Neutrophil (primary cell): ENCODE measurements around the gene PDILT.
"Not testable (repeated sequence)": the region's sequence is repeated elsewhere in the genome, so short reads cannot be mapped to it uniquely, and the experiment has no call there.

Experiments used
- H3K27ac ChIP-seq: fragments of 200-600 bp; sonication (generic); 2 replicates; pipeline ENCODE4 v1.5.1; 2016; ENCODE audit warnings: mild to moderate bottlenecking, moderate library complexity
- H3K27me3 ChIP-seq: fragments of 200-600 bp; sonication (generic); 2 replicates; pipeline ENCODE4 v1.6.0; 2016; ENCODE audit warnings: mild to moderate bottlenecking
- H3K36me3 ChIP-seq: fragments of 200-600 bp; sonication (generic); 2 replicates; pipeline ENCODE4 v1.5.1; 2017
- H3K4me1 ChIP-seq, 2 experiments: fragments of 200-600 bp in 1 of 2; sonication (generic) in 1 of 2; 1 replicate in 1 of 2; 2 replicates in 1 of 2; pipeline versions ENCODE4 v1.5.1 to v1.6.1; 2013 to 2016; ENCODE audit warnings: low read depth in 1 of 2, low read length in 1 of 2, mild to moderate bottlenecking in 1 of 2, moderate library complexity in 1 of 2; ENCODE audit not compliant: control insufficient read depth in 1 of 2, insufficient read depth in 1 of 2
- H3K4me3 ChIP-seq, 2 experiments: fragments of 200-600 bp in 1 of 2; sonication (generic) in 1 of 2; 1 replicate in 1 of 2; 2 replicates in 1 of 2; pipeline ENCODE4 v1.5.1; 2013 to 2016; ENCODE audit warnings: low read depth in 1 of 2, low read length in 1 of 2, mild to moderate bottlenecking in 1 of 2, moderate library complexity in 1 of 2
- H3K9me3 ChIP-seq: fragments of 200-600 bp; sonication (generic); 2 replicates; pipeline ENCODE4 v1.5.1; 2016
- CTCF ChIP-seq: fragments of 200-600 bp; sonication (generic); IDR thresholded peaks from 2 replicates; pipeline ENCODE4 v1.5.1; 2016; ENCODE audit warnings: antibody characterized with exemption

Gene PDILT

GRCh38 chr16:20430948-20431347, 26.4 kb upstream of the PDILT start:
- H3K9me3 ChIP-seq = no peaks in the 10 kb centered on the region
- TF ChIP-seq CTCF = no peak
- H3K36me3 ChIP-seq = no peaks in the 10 kb centered on the region
- no peaks in the 10 kb centered on the region for H3K4me1 ChIP-seq
- no peak overlapping the region for H3K27ac ChIP-seq
- H3K4me3 ChIP-seq = no peak overlapping the region
- no peaks in the 10 kb centered on the region for H3K27me3 ChIP-seq

GRCh38 chr16:20430480-20430879, 25.9 kb upstream of the PDILT start:
- H3K4me1 ChIP-seq, H3K36me3 ChIP-seq, H3K27ac ChIP-seq, H3K4me3 ChIP-seq, H3K9me3 ChIP-seq, H3K27me3 ChIP-seq: not testable (repeated sequence)

GRCh38 chr16:20429499-20429898, 25.0 kb upstream of the PDILT start:
- H3K4me1 ChIP-seq, H3K9me3 ChIP-seq, H3K27ac ChIP-seq, H3K27me3 ChIP-seq, H3K36me3 ChIP-seq, H3K4me3 ChIP-seq: not testable (repeated sequence)

GRCh38 chr16:20427401-20427797, 22.9 kb upstream of the PDILT start:
- not testable (repeated sequence) for H3K27me3 ChIP-seq, H3K4me3 ChIP-seq, H3K27ac ChIP-seq, H3K4me1 ChIP-seq, H3K9me3 ChIP-seq, H3K36me3 ChIP-seq

GRCh38 chr16:20424129-20424866, 19.8 kb upstream of the PDILT start:
- no peaks in the 10 kb centered on the region for H3K4me1 ChIP-seq
- no peak overlapping the region for H3K27ac ChIP-seq
- H3K4me3 ChIP-seq = no peak overlapping the region
- no peak for TF ChIP-seq CTCF
- H3K27me3 ChIP-seq = no peaks in the 10 kb centered on the region
- no peaks in the 10 kb centered on the region for H3K36me3 ChIP-seq
- no peaks in the 10 kb centered on the region for H3K9me3 ChIP-seq

- H3K27ac ChIP-seq, H3K36me3 ChIP-seq, H3K9me3 ChIP-seq, H3K4me3 ChIP-seq, H3K27me3 ChIP-seq, H3K4me1 ChIP-seq: not testable (repeated sequence)
These were observed 19.2 kb upstream of the PDILT start for GRCh38 chr16:20423772-20424128.

GRCh38 chr16:20421748-20422147, 17.2 kb upstream of the PDILT start:
- H3K9me3 ChIP-seq, H3K36me3 ChIP-seq, H3K4me3 ChIP-seq, H3K4me1 ChIP-seq, H3K27ac ChIP-seq, H3K27me3 ChIP-seq: not testable (repeated sequence)

GRCh38 chr16:20419093-20419492, 14.6 kb upstream of the PDILT start:
- not testable (repeated sequence) for H3K4me1 ChIP-seq, H3K9me3 ChIP-seq, H3K27ac ChIP-seq, H3K27me3 ChIP-seq, H3K4me3 ChIP-seq, H3K36me3 ChIP-seq

- no peak for TF ChIP-seq CTCF
- Histone ChIP-seq H3K27ac (no peak overlapping the region), H3K27me3 (peaks cover 7% of the 10 kb centered on the region), H3K36me3 (no peaks in the 10 kb centered on the region), H3K4me1 (no peaks in the 10 kb centered on the region), H3K4me3 (no peak overlapping the region), H3K9me3 (no peaks in the 10 kb centered on the region)
These were observed 11.0 kb upstream of the PDILT start for GRCh38 chr16:20415541-20415940.
